Thyroid gland (tissue), 4 donors: ENCODE measurements around the gene CSTF3.

Source experiments
- POLR2A ChIP-seq, 2 donors: fragments of 450-650 bp; IDR thresholded peaks; one replicate each; pipeline ENCODE4 v1.6.1; 2017; ENCODE audit warnings: antibody characterized with exemption in 2 of 2, mild to moderate bottlenecking in 2 of 2, moderate library complexity in 1 of 2
- TF ChIP-seq, protein P1 (sequence below), 6 experiments: fragments of 200-600 bp in 3 of 6; fragments of 450-650 bp in 3 of 6; sonication (generic) in 3 of 6; IDR thresholded peaks; one replicate each; pipeline ENCODE4 v1.5.1; 2016 to 2019; ENCODE audit warnings: antibody characterized with exemption in 6 of 6, mild to moderate bottlenecking in 2 of 6, inconsistent platforms in 1 of 6, moderate library complexity in 1 of 6

GRCh38 chr11:33057284-33057683, 104.0 kb downstream of the CSTF3 start:
- TF ChIP-seq, protein P1, sequence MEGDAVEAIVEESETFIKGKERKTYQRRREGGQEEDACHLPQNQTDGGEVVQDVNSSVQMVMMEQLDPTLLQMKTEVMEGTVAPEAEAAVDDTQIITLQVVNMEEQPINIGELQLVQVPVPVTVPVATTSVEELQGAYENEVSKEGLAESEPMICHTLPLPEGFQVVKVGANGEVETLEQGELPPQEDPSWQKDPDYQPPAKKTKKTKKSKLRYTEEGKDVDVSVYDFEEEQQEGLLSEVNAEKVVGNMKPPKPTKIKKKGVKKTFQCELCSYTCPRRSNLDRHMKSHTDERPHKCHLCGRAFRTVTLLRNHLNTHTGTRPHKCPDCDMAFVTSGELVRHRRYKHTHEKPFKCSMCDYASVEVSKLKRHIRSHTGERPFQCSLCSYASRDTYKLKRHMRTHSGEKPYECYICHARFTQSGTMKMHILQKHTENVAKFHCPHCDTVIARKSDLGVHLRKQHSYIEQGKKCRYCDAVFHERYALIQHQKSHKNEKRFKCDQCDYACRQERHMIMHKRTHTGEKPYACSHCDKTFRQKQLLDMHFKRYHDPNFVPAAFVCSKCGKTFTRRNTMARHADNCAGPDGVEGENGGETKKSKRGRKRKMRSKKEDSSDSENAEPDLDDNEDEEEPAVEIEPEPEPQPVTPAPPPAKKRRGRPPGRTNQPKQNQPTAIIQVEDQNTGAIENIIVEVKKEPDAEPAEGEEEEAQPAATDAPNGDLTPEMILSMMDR (IDR thresholded peaks at IDR 0.05): no peak
- TF ChIP-seq POLR2A (IDR thresholded peaks at IDR 0.05): no peak
